NCI-H2227 (cell line): ENCODE results near the gene ELMOD1.

Experiments
- DNase-seq: peaks from one replicate; lab custom pipeline; 2025; ENCODE audit not compliant: unreplicated experiment; lab: John Stamatoyannopoulos, UW

ELMOD1 gene

GRCh38 chr11:107631931-107632330 is 41.0 kb downstream of the ELMOD1 start:
- DNase-seq: no peak

DNA sequence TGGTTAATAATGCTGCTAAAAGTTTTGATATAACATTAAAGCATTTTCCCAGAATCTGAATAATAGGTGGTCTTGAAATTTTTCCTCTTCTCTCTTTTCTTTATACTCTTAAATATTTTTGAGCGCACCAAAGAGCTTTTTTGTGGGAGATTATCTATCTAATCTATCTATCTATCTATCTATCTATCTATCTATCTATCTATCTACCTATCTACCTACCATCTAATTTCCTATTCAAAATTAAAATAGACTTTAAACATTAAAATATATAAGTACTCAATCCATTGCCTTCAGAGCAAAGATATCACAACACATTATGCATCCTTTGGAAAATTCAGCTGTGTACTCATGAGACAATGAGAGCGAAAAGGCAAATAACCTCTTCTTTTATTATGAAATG is 55.8 kb downstream of the ELMOD1 start:
- no peak for DNase-seq

- no peak for DNase-seq
These were observed 57.3 kb downstream of the ELMOD1 start for GRCh38 chr11:107648242-107648641.

- DNase-seq: no peak
These were observed 60.7 kb downstream of the ELMOD1 start for GRCh38 chr11:107651672-107652071.

DNA sequence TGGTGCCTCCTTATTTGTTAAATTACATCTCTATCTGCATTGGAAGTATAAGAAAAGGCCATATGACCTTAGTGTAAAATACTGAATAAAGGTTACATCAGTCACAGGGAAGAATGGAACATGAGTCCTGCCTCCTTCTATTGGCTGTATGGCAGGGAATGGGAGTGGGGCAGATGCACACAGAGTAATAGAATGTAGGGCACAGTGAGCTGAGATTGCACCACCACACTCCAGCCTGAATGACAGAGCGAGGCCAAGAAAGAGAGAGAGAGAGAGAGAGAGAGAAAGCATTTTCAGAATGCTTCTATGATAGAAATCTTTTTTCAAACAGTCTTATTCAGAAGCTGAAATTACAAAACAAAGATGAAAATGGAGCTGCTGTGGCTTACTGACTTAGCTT is 62.1 kb downstream of the ELMOD1 start:
- DNase-seq: no peak

DNA sequence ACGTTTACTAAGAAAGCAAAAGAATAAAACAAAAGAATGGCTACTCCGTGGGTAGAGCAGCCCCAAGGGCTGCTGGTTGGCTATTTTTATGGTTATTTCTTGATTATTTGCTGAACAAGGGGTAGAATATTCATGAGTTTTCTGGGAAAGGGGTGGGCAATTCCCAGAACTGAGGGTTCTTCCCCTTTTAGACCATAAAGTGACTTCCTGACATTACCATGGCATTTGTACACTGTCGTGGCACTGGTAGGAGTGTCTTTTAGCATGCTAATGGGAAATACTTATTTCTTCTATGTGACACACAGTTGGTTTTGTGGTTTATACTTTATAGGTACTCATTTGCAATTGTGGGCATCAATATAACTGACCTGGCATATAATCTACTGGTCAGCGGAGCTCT is 64.7 kb downstream of the ELMOD1 start:
- no peak for DNase-seq

GRCh38 chr11:107659310-107659709 is 68.4 kb downstream of the ELMOD1 start:
- no peak for DNase-seq

DNA sequence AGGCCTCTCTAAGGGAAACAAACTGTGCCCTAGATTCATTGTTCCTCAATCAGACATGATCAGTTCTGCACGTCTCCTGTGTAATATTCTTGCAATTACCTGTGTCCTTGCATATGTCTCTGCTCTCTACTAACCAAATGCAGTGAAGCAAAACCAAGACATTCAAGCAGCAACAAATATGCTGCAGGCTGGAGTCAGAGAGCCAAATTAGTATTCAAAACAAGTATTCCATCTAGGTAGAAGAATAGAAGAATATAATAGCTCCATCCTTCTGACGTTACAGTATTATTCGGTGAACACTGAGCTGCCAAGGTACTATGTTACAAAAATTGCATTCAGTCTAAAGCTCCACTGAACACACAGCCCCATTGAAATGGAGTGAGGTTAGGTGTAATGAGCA is 69.1 kb downstream of the ELMOD1 start:
- DNase-seq: no peak

- DNase-seq: no peak
These were observed 70.7 kb downstream of the ELMOD1 start for GRCh38 chr11:107661656-107662055.

DNA sequence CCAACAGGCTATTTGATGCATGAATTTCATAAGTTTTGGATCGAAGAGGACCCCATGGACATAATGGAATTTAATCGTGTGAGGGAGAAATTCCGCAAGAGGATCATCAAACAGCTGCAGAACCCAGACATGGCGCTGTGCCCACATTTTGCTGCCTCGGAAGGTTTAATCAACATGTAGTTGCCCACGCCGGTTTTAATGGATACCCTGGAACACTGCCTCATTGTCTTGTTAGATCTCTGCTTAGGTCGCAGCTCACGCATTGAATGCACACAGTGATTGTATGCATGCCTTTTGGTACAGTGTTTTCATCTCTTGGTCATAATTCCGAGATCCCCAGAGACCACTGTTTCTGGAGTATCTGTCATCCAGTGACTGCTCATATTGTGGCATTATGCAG is 74.1 kb downstream of the ELMOD1 start:
- DNase-seq: no peak

GRCh38 chr11:107666911-107667613 is 76.1 kb downstream of the ELMOD1 start:
- DNase-seq: no peak

DNA sequence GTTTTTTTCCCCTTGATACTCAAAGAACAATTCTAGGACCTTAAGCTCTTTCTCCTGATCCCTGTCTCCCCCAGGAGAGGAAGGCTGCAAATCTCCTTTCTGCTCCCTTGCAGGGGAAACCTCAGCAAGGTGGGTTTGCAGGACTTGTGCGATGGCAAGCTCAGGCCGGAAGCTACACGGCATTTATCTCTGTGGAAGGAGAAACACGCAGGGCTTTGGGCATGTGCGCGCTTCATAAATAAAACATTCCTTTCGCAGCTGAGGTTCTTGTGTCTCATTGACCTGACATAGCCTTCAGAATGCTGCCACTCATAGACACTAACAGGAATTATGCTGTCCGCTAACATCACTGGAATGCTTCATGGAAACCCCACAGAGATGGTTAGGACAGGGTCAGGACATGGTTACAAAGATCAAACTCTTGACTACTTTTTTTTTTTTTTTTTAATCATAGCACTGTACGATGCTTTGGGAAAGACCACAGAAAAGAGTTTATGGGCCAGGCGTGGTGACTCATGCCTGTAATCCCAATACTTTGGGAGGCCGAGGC is 78.3 kb downstream of the ELMOD1 start:
- DNase-seq: no peak

DNA sequence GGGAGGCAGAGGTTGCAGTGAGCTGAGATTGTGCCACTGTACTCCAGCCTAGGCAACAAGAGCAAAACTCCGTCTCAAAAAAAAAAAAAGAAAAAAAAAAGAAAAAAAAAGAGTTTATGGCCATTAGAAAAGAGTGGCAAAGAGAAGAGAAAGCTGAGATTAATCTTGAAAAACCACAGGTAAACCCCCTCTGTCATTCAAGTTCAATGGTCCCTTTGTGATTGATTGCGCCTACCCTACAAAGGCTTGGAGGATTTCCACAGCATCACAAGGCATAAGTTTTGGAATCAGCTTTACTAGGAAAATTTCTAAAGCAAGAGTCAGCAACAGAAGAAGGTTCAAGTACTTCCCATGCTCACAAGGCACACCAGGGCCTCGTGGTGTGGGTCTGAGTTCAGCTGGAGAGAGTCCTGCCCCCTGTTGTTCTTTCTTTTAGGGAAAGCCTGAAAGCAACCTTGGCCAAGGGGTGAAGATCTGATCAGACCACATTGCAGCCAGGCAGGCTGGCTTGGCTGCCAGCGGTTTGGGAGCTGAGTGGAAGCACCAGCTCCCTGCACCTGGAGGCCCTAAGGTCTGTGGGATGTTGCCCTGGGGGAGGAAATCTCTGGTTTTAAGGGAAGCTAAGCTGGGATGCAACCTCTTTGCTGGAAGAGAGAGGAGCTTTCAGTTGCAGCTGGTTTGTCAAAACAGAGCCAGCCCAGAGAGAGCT is 79.1 kb downstream of the ELMOD1 start:
- DNase-seq: no peak

DNA sequence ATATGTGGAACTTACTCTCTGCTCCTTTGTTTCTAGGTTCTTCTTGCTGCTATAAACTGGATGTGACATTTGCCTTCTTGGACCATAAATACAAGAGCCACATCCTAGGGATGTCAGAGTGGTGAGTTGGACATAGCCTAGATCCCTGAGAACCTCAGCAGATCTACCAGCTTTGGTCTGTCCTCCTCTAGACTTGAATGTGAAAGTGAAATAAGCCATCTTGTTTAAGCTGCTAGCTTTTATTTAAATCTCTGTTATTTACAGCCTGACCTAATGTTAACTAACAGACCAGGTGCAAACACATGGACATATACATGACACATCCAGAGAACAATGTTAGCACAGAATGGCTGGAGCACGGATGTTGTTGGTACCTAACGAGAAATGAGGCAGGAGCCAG is 85.0 kb downstream of the ELMOD1 start:
- no peak for DNase-seq

DNA sequence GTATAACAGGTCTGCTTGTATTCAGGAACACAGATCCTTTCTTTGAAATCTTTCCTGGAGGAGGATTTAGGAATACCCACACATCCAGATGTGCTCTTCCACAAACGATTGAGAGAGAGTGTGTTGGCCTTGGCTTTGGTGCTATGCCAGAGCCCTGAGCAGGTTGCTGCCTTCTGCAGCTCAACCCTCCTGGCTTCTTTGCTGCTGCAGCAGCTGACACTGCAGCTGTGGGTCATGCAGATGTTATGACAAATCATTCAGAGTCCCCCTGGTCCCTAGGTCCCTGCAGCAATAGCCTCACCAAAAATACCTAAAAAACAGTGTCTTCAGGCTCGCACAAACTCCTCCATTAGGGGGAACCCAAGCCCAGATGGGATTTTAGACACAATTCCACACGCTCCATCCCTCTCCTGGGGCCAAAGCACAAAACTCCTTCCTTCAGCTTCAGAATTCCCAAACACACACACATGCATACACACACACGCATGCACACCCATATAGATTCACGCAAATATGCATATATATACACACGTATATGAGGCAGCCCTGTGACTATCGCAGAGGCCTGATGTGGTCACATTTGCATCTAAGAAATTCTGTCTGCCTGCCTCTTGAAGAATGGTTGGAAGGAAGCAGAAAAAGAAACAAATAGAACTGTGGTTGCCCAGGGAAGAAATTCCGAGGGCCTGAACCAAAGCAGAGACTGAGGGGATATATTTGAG is 85.5 kb downstream of the ELMOD1 start:
- no peak for DNase-seq

DNA sequence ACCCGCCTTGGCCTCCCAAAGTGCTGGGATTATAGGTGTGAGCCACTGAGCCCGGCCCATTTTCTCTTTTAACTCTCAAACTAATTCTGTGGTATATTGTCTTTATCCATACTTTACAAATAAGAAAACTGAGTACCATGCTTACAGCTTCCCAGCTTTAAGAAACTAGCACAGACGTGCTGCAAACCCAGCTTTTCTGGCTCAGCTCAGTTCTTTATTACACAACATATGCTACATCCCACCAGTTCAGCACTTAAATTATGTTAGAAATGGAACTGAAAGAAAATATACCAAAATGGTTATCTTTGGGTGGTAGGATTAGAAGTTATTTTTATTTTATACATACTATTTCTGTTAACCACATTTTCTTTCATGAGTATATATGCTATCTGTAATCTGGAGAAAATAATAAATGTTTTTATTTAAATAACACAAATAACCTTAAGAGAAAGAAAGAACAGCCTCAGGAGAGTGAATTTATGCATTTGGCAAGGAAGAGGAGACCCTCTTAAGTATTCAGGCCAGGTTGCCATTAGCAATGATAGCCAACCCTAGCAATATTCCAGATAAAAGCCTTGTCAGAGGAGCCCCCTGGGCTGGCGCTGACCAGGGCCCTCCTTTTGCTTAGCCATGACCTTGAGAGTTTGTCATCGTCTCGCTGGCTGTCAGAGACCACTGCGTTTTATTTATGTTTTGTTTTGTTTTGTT is 87.1 kb downstream of the ELMOD1 start:
- no peak for DNase-seq

DNA sequence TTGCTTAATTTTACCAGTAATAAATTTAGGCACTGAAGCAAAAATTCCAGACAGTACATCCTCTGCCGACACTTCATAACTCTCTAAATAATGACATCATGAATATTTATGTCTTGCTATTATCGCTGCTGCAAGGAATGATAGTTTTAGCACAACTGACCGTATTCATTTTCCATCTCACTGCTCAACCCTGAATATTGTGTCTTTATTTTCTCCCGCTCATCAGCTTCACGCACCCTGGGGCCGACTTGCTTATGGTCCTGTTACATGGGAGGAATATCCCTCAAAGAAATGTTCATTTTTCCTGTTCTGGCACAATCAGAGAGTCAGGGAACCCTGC is 87.7 kb downstream of the ELMOD1 start:
- DNase-seq: no peak

- no peak for DNase-seq
These were observed 88.5 kb downstream of the ELMOD1 start for GRCh38 chr11:107679255-107680024.

DNA sequence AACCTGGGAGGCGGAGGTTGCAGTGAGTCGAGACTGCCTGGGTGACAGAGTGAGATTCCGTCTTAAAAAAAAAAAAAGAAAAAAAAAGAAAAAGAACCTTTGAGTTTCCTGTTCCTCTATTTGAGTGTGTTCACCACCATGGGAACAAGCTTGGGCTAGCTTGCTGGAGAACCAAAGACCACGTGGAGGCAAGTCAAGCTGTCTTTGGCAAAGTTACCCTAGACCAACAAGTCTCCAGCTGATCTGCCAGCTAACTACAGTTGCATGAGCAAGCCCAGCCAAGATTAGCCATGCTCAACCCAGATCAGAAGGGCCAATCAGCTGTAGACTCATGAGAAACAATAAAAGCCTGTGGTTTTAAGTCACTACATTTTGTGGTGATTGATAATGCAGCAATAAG is 91.2 kb downstream of the ELMOD1 start:
- no peak for DNase-seq

DNA sequence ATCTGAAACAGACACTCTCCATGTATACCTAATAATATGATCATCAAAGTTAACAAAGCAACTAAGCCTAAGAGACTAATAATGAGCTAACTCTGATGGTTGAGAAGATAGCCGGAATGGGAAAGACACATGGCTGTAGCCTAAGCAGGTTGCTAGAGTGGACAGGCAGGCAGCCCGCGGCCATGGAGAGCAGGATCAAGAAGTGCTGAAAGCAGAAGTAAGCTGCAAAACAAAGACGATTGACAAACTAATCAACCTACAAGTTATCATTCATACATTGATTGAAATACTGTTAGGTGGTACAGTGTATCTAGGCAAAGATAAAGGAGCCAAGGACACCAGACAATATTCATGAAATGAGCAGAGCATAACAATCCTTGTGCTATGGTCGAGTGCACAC is 91.6 kb downstream of the ELMOD1 start:
- DNase-seq: no peak

- no peak for DNase-seq
These were observed 92.1 kb downstream of the ELMOD1 start for GRCh38 chr11:107683061-107683460.
